ENCODE measurements around the gene NUDT3.
A peak's percentile ranks its signal among the peaks of the same experiment; 100 is the strongest.

Gene NUDT3

GRCh38 chr6:34237722-34238584 lies 154.5 kb downstream of the NUDT3 start:
- peak; percentile 72 for DNase-seq

DNA sequence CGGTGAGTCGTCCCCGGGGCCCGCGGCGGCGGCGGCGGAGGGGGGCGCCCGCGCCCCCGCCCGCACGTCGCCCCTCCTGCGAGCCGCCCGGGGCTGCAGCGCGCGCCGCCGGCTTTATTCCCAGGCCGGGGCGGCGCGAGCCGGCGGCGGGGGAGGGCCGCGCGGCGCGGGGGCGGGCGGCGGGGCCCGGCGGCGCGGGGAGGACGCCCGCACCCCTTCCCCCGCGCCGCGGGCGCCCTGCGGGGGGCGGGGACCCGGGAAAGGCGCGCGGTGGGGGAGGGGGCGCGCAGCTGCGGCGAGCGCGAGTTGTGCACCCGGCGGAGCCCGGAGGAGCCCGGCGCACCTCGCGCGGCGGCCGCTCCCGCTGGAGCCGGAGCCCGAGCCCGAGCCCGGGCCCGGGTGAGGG lies 155.2 kb downstream of the NUDT3 start:
- peak; percentile 23 for DNase-seq

DNA sequence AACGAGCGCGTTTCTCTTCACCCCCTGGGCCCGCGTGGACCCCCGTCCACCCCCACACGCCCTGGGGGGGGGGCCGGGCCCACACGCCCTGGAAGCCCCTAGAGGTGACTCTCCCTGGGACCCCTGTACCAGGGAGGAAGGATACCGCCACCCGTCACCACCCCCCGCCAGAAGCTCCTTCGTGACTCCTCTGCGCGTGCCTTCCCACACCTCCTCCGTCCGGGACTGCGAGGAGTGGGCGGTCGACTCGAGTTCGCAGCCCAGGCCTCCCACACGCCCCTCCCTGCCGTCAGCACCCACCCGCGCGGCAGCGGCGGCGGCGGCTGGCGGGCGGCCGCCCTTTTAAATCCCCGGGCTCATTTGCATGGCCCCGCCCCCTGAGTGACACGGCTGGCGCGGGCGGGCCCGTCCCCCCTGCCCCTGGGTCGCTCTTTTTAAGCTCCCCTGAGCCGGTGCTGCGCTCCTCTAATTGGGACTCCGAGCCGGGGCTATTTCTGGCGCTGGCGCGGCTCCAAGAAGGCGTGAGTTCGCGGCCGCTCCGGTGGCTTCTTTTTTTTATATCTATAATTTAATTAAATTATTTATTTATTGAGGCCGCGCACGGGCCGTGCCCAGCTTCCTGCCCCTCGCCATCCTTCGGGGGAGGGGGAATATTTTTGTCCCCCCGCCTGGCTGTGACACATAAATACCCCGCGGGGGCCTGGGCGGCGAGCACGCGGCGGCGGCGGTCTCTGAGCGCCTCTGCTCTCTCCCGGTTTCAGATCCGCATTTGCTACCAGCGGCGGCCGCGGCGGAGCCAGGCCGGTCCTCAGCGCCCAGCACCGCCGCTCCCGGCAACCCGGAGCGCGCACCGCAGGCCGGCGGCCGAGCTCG lies 155.8 kb downstream of the NUDT3 start, which contains the start of gene HMGA1:
TSS of gene HMGA1 (plus strand) at position 431 of the 873 bp plus-strand sequence. CDS start 3,908 bp downstream, outside the sequence.
- peak; percentile 83 for DNase-seq

GRCh38 chr6:34236131-34236442 lies 156.4 kb downstream of the NUDT3 start:
- peak; percentile 76 for DNase-seq

- no peak for DNase-seq
These were observed 156.9 kb downstream of the NUDT3 start for GRCh38 chr6:34235307-34236130.

DNA sequence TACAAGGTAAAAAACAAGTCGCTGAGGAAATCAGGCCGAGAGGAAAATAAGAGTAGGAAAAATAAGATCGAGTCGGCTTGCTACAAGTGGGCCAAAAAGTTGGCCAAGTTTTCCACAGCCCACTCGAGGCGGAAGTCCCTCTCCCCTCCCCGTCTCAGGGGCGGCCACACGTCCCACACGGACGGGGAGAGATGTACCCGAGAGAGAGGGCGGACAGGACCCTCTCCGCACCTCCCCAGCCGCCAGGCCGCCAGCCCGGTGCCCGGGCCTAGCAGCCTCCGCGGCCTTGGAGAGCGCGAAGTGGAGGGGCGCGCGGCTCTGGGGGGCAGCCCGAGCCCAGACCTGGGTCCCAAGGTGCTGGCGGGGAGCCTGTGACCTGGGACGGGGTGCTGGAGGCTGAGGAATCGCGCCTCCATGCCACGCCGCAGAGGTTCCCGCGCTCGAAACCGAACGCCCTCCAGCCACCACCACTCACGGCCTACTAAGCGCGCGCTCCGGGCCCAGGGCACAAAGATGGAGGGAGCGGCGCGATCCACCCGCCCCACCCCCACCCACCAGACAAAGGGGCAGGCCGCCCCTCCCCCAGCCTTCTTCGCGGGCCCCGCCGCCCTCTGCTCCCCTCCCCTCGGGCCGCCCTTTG lies 157.7 kb downstream of the NUDT3 start:
- DNase-seq: no peak

DNA sequence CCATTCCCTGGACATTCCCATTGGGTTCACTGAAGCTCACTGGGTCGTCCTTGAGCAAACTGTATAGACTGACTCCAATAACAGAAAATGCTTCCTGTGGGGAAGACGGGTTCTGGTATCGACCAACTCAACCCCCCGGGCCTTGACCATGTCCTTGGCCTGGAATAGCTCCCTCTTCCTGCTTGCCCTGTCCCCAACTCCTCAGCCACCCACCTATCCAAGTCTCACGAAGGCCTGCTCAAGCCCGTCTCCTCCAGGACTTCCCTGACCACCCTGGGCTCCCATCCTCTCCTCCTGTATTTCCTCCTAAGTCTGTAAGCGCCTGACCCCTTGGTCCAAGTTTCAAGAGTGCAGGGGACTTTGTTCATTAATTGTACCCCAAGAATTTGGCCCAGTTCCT lies 158.6 kb downstream of the NUDT3 start:
- DNase-seq: no peak

- DNase-seq: no peak
These were observed 159.6 kb downstream of the NUDT3 start for GRCh38 chr6:34232901-34233300.

- no peak for DNase-seq
These were observed 160.7 kb downstream of the NUDT3 start for GRCh38 chr6:34231566-34232336.

DNA sequence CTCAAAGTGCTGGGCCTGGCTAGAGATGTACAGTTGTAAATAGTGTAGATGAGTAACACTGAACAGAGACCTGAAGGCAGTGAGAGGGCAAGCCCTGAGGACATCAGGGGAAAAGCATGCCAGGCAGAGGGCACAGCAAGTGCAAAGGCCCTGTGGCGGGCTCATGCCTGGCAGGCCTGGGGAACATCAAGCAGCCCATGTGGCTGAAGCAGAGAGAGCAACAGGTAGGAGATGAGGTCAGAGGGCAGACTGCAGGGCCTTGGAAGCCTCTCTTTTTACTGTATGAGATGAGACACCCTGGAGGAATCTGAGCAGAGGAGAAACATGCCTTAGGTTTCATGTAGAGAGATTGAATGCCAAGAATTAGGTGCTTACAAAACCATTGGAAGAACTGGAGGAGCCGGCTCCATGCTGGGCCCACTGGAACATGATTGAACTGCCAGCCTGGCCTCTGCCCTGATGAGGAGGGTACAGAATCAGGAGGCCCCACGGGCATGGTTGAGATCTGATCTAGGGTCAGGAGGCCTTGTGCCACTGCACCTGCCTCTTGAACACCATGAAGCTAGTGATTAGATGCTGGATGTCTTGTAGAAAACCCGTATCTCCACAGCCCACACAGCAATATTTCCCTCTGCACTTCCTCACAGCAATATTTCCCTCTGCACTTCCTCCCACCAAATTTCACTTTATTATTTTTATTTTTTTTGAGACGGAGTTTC lies 161.7 kb downstream of the NUDT3 start:
- DNase-seq: no peak

DNA sequence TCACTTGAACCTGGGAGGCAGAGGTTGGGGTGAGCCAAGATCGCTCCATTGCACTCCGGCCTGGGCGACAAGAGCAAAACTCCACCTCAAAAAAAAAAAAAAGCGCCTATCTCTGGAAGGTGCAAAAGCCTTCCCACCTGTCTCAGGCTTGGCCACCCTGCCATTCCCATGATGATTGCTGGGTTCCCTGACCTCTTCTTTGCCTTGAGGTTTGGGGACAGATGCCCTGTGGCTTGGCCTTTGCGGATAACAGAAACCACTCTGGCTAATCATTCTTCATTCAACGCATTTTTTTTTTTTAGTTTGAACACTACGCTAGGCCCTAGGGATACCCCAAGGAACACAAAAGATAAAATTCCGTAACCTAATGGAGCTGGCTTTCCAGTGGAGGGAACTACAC lies 162.6 kb downstream of the NUDT3 start:
- no peak for DNase-seq
